ENCODE results near the gene PSD4. TPM values are rescaled to one million over a fixed set of nuclear protein-coding genes. Genes with fewer than 3 reads are reported as not detected.

The PSD4 gene
- polyA plus RNA-seq, 1 experiment = 0.37 TPM

DNA sequence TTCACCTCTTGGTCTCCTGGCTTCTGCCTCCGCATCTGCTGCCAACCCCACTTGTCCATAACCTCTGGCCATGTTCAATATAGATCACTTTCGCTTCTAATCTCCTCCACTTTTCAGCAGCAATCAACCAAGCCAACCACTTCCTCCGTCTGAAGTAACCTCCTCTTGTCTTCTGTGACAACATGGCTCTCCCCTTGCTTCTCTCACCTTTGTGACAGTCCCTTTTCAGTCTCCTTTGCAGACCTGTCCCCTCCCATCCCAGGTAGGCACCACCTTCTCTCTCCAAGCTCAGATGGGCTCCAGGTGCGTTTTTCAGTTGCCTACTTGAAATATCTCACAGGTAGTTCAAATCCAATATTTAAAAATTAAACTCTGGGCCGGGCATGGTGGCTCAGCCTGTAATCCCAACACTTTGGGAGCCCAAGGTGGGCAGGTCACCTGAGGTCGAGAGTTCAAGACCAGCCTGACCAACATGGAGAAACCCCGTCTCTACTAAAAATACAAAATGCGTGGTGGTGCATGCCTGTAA is 4.7 kb upstream of the PSD4 start:
- no peak for DNase-seq (ENCODE audit: low read depth, low spot score)
- POLR2A ChIA-PET = no interaction called here
- peaks cover 17% of the 10 kb centered on the region for H3K27me3 ChIP-seq (ENCODE audit: control insufficient read depth, insufficient read depth, low read length)
- H3K9me3 ChIP-seq (ENCODE audit: control insufficient read depth, insufficient read depth, low read length) = no peaks in the 10 kb centered on the region
- CTCF ChIA-PET = no interaction called here
- no peak overlapping the region for H3K27ac ChIP-seq (ENCODE audit: low read depth, low read length)
- TF ChIP-seq, protein P1, sequence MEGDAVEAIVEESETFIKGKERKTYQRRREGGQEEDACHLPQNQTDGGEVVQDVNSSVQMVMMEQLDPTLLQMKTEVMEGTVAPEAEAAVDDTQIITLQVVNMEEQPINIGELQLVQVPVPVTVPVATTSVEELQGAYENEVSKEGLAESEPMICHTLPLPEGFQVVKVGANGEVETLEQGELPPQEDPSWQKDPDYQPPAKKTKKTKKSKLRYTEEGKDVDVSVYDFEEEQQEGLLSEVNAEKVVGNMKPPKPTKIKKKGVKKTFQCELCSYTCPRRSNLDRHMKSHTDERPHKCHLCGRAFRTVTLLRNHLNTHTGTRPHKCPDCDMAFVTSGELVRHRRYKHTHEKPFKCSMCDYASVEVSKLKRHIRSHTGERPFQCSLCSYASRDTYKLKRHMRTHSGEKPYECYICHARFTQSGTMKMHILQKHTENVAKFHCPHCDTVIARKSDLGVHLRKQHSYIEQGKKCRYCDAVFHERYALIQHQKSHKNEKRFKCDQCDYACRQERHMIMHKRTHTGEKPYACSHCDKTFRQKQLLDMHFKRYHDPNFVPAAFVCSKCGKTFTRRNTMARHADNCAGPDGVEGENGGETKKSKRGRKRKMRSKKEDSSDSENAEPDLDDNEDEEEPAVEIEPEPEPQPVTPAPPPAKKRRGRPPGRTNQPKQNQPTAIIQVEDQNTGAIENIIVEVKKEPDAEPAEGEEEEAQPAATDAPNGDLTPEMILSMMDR (IDR thresholded peaks at IDR 0.05; ENCODE audit: low read depth, low read length) = no peak
- H3K4me3 ChIP-seq (ENCODE audit: low read depth, low read length) = no peak overlapping the region

DNA sequence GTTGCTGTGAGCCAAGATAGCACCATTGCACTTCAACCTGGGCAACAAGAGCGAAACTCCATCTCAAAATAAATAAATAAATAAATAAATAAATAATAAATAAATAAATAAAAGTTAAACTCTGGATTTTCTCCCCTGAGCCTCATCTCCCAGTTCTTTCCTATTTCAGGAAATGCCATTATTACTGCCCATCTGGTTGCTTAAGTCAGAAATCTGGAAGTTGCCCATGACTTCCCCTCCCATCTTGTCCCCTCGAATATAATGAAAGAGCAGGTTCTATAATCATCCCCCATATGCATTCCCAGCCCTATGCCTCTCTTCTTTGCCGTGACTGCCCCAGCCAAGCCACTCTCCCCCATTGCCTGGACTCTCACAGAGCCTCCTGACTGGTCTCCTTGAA is 4.2 kb upstream of the PSD4 start:
- POLR2A ChIA-PET = no interaction called here
- Histone ChIP-seq H3K4me3 (ENCODE audit: low read depth, low read length) (no peak overlapping the region), H3K27ac (ENCODE audit: low read depth, low read length) (no peak overlapping the region), H3K9me3 (ENCODE audit: control insufficient read depth, insufficient read depth, low read length) (no peaks in the 10 kb centered on the region), H3K27me3 (ENCODE audit: control insufficient read depth, insufficient read depth, low read length) (peaks cover 19% of the 10 kb centered on the region)
- no peak for DNase-seq (ENCODE audit: low read depth, low spot score)
- TF ChIP-seq, protein P1 (IDR thresholded peaks at IDR 0.05; ENCODE audit: low read depth, low read length) = no peak
- CTCF ChIA-PET = no interaction called here

DNA sequence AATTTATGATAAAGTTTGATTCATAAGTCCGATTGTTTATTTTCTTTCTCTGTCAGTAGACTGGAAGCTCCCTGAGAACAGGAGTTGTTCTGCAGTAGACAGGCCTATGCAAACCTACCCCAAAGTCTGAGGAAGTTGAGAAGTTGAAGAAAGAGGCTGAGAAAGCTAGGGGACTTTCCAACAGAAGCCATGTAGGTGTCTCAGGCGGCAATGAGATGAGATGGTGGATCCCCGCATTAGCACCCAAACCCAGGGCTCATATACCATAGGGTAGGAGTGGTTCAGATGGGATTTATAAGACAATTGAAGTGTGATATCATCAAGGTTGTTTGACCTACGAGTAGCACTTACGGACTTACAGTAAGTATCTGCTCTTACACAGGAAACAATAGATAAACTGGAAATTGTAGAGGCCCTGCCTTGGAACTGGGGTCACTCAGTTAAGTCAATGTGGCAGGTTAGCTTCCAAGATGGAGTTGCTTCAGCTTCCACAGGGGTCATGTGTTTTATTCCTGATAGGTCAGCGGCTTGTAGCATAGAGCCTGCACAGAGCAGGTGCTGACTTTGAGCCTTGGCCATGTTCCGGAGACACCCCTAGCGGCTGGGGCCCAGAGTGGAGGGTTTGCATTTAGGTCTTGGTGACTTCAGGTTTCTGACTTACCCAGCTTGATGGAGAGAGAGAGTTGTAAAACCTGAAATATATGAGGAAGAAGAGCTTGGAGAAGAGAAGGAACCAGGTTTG is 2.3 kb upstream of the PSD4 start:
- DNase-seq (ENCODE audit: low read depth, low spot score) = no peak
- ChIA-PET CTCF (interaction anchor here (1.5 kb wide), 2 partner anchors 34 to 219 kb away, joined by 3 to 5 read pairs; no protein-coding TSS in a partner anchor), POLR2A (no interaction called here)
- no peak overlapping the region for H3K27ac ChIP-seq (ENCODE audit: low read depth, low read length)
- TF ChIP-seq, protein P1 (IDR thresholded peaks at IDR 0.05; ENCODE audit: low read depth, low read length) = no peak
- no peak overlapping the region for H3K4me3 ChIP-seq (ENCODE audit: low read depth, low read length)
- H3K9me3 ChIP-seq (ENCODE audit: control insufficient read depth, insufficient read depth, low read length) = no peaks in the 10 kb centered on the region
- peaks cover 21% of the 10 kb centered on the region for H3K27me3 ChIP-seq (ENCODE audit: control insufficient read depth, insufficient read depth, low read length)

GRCh38 chr2:113172721-113173541 is 840 bp upstream of the PSD4 start:
- no peaks in the 10 kb centered on the region for H3K9me3 ChIP-seq (ENCODE audit: control insufficient read depth, insufficient read depth, low read length)
- TF ChIP-seq, protein P1 (IDR thresholded peaks at IDR 0.05; ENCODE audit: low read depth, low read length) = no peak
- POLR2A ChIA-PET = no interaction called here
- no peak for DNase-seq (ENCODE audit: low read depth, low spot score)
- peaks cover 19% of the 10 kb centered on the region for H3K27me3 ChIP-seq (ENCODE audit: control insufficient read depth, insufficient read depth, low read length)
- no peak overlapping the region for H3K27ac ChIP-seq (ENCODE audit: low read depth, low read length)
- CTCF ChIA-PET = interaction anchor here (1.5 kb wide), 1 partner anchor 217 kb away, joined by 5 read pairs; no protein-coding TSS in a partner anchor
- no peak overlapping the region for H3K4me3 ChIP-seq (ENCODE audit: low read depth, low read length)

DNA sequence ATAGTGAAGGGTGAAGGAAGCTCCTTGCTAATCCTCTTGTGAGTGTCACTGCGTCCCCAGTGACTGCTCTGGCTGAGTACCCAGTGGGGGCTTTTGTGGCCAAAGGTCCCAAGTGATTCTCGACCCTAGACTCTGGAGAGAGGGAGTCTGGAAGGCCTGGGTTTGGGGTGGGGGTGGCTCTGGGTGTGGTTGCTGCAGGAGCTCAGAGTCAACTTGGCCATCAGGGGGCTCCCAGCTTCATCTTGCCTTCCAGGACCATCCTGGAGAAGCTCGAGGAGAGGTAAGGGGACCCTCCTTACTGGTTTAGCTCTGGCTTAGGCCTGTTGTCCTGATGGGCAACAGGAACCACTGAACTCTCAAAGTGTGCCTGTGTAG is 592 bp downstream of the PSD4 start:
- peaks cover 18% of the 10 kb centered on the region for H3K27me3 ChIP-seq (ENCODE audit: control insufficient read depth, insufficient read depth, low read length)
- TF ChIP-seq, protein P1 (IDR thresholded peaks at IDR 0.05; ENCODE audit: low read depth, low read length) = no peak
- CTCF ChIA-PET = interaction anchor here (0.6 to 1.3 kb wide), 3 partner anchors 24 to 36 kb away, joined by 3 read pairs; no protein-coding TSS in a partner anchor
- H3K4me3 ChIP-seq (ENCODE audit: low read depth, low read length) = no peak overlapping the region
- H3K9me3 ChIP-seq (ENCODE audit: control insufficient read depth, insufficient read depth, low read length) = no peaks in the 10 kb centered on the region
- POLR2A ChIA-PET = no interaction called here
- H3K27ac ChIP-seq (ENCODE audit: low read depth, low read length) = no peak overlapping the region
- DNase-seq (ENCODE audit: low read depth, low spot score) = no peak

All from AG04450 (cell line).